K562 (cell line): Measurements from ENCODE around the gene IRF2BP1. TPM values are rescaled to one million over a fixed set of nuclear protein-coding genes. Genes with fewer than 3 reads are reported as not detected.
A peak's percentile ranks its signal among the peaks of the same experiment; 100 is the strongest.

Source experiments
- ATAC-seq: fragments of 200-7000 bp; cut with Tn5 transposase; 3 replicates; pipeline ENCODE4 v1.9.1; 2020; ENCODE audit warnings: moderate library complexity
- BruUV-seq: library from RNA; stranded (reverse); fragments of 400-500 nt; replicated peaks from 2 replicates; lab custom pipeline; 2021; lab: Mats Ljungman, UMichigan
- CTCF ChIA-PET: fragments of 300-600 bp; formaldehyde crosslinking; extraction: SDS; loops from one replicate; lab custom pipeline; 2021; ENCODE audit warnings: low intra/inter-chr PET ratio; lab: Yijun Ruan, JAX
- POLR2A ChIA-PET: fragments of 300-600, 350-650 bp; sonication (Branson Sonifier 250); formaldehyde crosslinking; extraction: SDS; loops from one replicate; lab custom pipeline; 2021; ENCODE audit warnings: antibody characterized with exemption, inconsistent platforms; lab: Yijun Ruan, JAX
- DNase-seq, 4 experiments: peaks; one replicate each; pipeline versions ENCODE4 v3.0.0 to v3.0.0-alpha.2; 2011 to 2018; ENCODE audit warnings: low spot score in 3 of 4, mixed read lengths in 3 of 4; ENCODE audit errors: extremely low read depth in 1 of 4
- FAIRE-seq: peaks from 2 replicates; lab custom pipeline; 2011; peaks lifted over from hg19 to GRCh38; lab: Jason Lieb, UNC
- H2AFZ ChIP-seq: 2 replicates; pipeline ENCODE4 v1.6.0; 2011; ENCODE audit warnings: low read depth, low read length, control low read depth, inconsistent platforms
- H3K27ac ChIP-seq: fragments of 200-600 bp; 3 replicates; pipeline ENCODE4 v1.8.0; 2011; ENCODE audit warnings: low read depth, mild to moderate bottlenecking, control low read depth, inconsistent platforms, low read length, moderate library complexity, mixed read lengths; ENCODE audit errors: extremely low read depth
- H3K27me3 ChIP-seq, 2 experiments: fragments of 300-600 bp in 1 of 2; 2 replicates in 1 of 2; 3 replicates in 1 of 2; pipeline versions ENCODE4 v1.6.0 to v1.8.0; 2011; ENCODE audit warnings: inconsistent platforms in 2 of 2, low read length in 2 of 2, mild to moderate bottlenecking in 1 of 2, mixed read lengths in 1 of 2, moderate library complexity in 1 of 2; ENCODE audit not compliant: control insufficient read depth in 2 of 2, insufficient read depth in 2 of 2
- H3K36me3 ChIP-seq: fragments of 300-600 bp; 3 replicates; pipeline ENCODE4 v1.8.0; 2011; ENCODE audit warnings: mild to moderate bottlenecking, low read length, inconsistent platforms; ENCODE audit not compliant: control insufficient read depth, insufficient read depth
- H3K4me1 ChIP-seq, 2 experiments: fragments of 200-600 bp in 1 of 2; replicated peaks in 1 of 2; 2 replicates in 1 of 2; 3 replicates in 1 of 2; pipeline versions ENCODE4 v1.5.1 to v1.8.0; 2011; ENCODE audit warnings: inconsistent platforms in 2 of 2, low read length in 2 of 2, mild to moderate bottlenecking in 1 of 2, mixed read lengths in 1 of 2, moderate library complexity in 1 of 2; ENCODE audit not compliant: control insufficient read depth in 2 of 2, insufficient read depth in 2 of 2
- H3K4me2 ChIP-seq: 2 replicates; pipeline ENCODE4 v1.6.1; 2011; ENCODE audit warnings: low read length, control low read depth, inconsistent platforms, mixed read lengths; ENCODE audit not compliant: insufficient read depth
- H3K4me3 ChIP-seq: fragments of 200-600 bp; sonication (generic), shearing (Covaris generic); 2 replicates; pipeline ENCODE4 v1.5.1; 2016; ENCODE audit warnings: control low read depth, inconsistent platforms
- H3K79me2 ChIP-seq: fragments of 200-600 bp; 3 replicates; pipeline ENCODE4 v1.8.0; 2011; ENCODE audit warnings: low read length, inconsistent platforms; ENCODE audit not compliant: control insufficient read depth, insufficient read depth
- H3K9ac ChIP-seq, 2 experiments: 2 replicates each; pipeline versions ENCODE4 v1.6.0 to v1.6.1; 2011; ENCODE audit warnings: low read depth in 2 of 2, low read length in 2 of 2, control low read depth in 1 of 2, inconsistent platforms in 1 of 2, mild to moderate bottlenecking in 1 of 2, mixed read lengths in 1 of 2; ENCODE audit not compliant: insufficient read depth in 1 of 2
- H3K9me1 ChIP-seq: one replicate; pipeline ENCODE4 v1.6.0; 2011; ENCODE audit warnings: inconsistent platforms, mild to moderate bottlenecking, low read length, moderate library complexity; ENCODE audit not compliant: control insufficient read depth, insufficient read depth
- H3K9me3 ChIP-seq: replicated peaks from 2 replicates; pipeline ENCODE4 v1.5.1; 2011; ENCODE audit warnings: low read depth, low read length, inconsistent platforms; ENCODE audit not compliant: control insufficient read depth, insufficient read depth
- H4K20me1 ChIP-seq: replicated peaks from 2 replicates; pipeline ENCODE4 v1.6.1; 2011; ENCODE audit warnings: low read length, inconsistent platforms, mixed read lengths; ENCODE audit not compliant: control insufficient read depth, insufficient read depth
- ATF3 ChIP-seq, 2 experiments: fragments of 450-650 bp in 1 of 2; sonication (generic) in 1 of 2; formaldehyde crosslinking in 1 of 2; IDR thresholded peaks in 1 of 2; conservative IDR thresholded peaks in 1 of 2; 2 replicates each; pipeline versions ENCODE4 v1.6.1 to v1.8.1; 2016 to 2023; ENCODE audit warnings: mild to moderate bottlenecking in 2 of 2, moderate library complexity in 2 of 2, inconsistent platforms in 1 of 2, missing genetic modification reagents in 1 of 2
- GABPB1 ChIP-seq: sonication (generic); formaldehyde crosslinking; IDR thresholded peaks from 2 replicates; pipeline ENCODE4 v1.8.0; 2022; ENCODE audit warnings: mild to moderate bottlenecking, missing genetic modification reagents
- HOXB6 ChIP-seq: fragments of 250-450 bp; sonication (Bioruptor Pico); IDR thresholded peaks from 2 replicates; pipeline ENCODE4 v1.5.1; 2022; ENCODE audit warnings: mild to moderate bottlenecking, borderline replicate concordance
- MEIS2 ChIP-seq: fragments of 450-650 bp; IDR thresholded peaks from 2 replicates; pipeline ENCODE4 v1.6.1; 2014; ENCODE audit warnings: mild to moderate bottlenecking; ENCODE audit not compliant: partially characterized antibody
- MNT ChIP-seq, 2 experiments: fragments of 450-650 bp; conservative IDR thresholded peaks; 2 replicates each; pipeline ENCODE4 v1.6.1; 2017; ENCODE audit warnings: mild to moderate bottlenecking in 2 of 2, moderate library complexity in 2 of 2
- RBFOX2 ChIP-seq: fragments of 200-400 bp; formaldehyde crosslinking; IDR thresholded peaks from 2 replicates; pipeline ENCODE4 v1.6.1; 2017; ENCODE audit warnings: low read depth, mild to moderate bottlenecking, low read length, moderate library complexity
- SETDB1 ChIP-seq: IDR thresholded peaks from one replicate; pipeline ENCODE4 v1.6.1; 2012; ENCODE audit warnings: low read length, control low read depth, inconsistent platforms
- SMARCB1 ChIP-seq: IDR thresholded peaks from 2 replicates; pipeline ENCODE4 v1.6.1; 2011; ENCODE audit warnings: improper control_type of control experiment, low read depth; ENCODE audit not compliant: insufficient read length
- USF2 ChIP-seq: sonication (generic); formaldehyde crosslinking; IDR thresholded peaks from 2 replicates; pipeline ENCODE4 v1.5.0; 2020; ENCODE audit warnings: missing genetic modification reagents
- ZNF347 ChIP-seq: fragments of 450-650 bp; formaldehyde crosslinking; IDR thresholded peaks from 2 replicates; pipeline ENCODE4 v1.4.0; 2020; ENCODE audit warnings: low read depth, mild to moderate bottlenecking, moderate library complexity
- ZNF41 ChIP-seq: fragments of 250-450 bp; sonication (Bioruptor Pico); conservative IDR thresholded peaks from 2 replicates; pipeline ENCODE4 v1.4.0; 2020; ENCODE audit warnings: mild to moderate bottlenecking
- ZNF76 ChIP-seq: fragments of 250-450 bp; sonication (Bioruptor Pico); IDR thresholded peaks from 2 replicates; pipeline ENCODE4 v1.4.0; 2020; ENCODE audit warnings: mild to moderate bottlenecking, moderate library complexity, borderline replicate concordance
- WGBS: fragments of 100-300 bp; shearing (Covaris generic); methylation state at CpG from one replicate; pipeline ENCODE4 v1.1.6; 2016; ENCODE audit warnings: low coverage, mixed read lengths; ENCODE audit not compliant: insufficient coverage; ENCODE audit errors: missing lambda C conversion rate; 5-methylcytosine and 5-hydroxymethylcytosine counted together
- in situ Hi-C: fragments of 300-500 bp; cut with MboI; formaldehyde crosslinking; loops from 4 replicates; pipeline ENCODE4 v1.15.0; 2018; ENCODE audit warnings: inconsistent platforms, mixed read lengths
- intact Hi-C: fragments of 100-400 bp; cut with micrococcal nuclease; formaldehyde crosslinking; loops from 2 replicates; pipeline ENCODE4 v1.14.2; 2022
- polyA plus RNA-seq, 8 experiments: library from polyadenylated mRNA; depleted of rRNA in 4 of 8; stranded (reverse) in 5 of 8; unstranded in 3 of 8; fragments of >200 nt; fragmentation: Nextera tagmentation in 2 of 8; fragmentation: Illumina TruSeq in 1 of 8; extraction: Ambion mirVana in 2 of 8; extraction: Trizol in 1 of 8; gene quantifications; 2 replicates each; pipeline versions ENCODE4 v1.2.1 to v1.2.3, GENCODE V29; 2011 to 2014; ENCODE audit warnings: inconsistent platforms in 1 of 8, missing spikeins in 1 of 8
- total RNA-seq, 7 experiments: library from RNA; depleted of rRNA in 6 of 7; stranded (reverse); fragments of >200 nt in 6 of 7; fragmentation: Illumina TruSeq in 2 of 7; extraction: Trizol in 2 of 7; gene quantifications; 2 replicates each; pipeline versions ENCODE4 v1.2.1 to v1.2.3, GENCODE V29; 2011 to 2021; ENCODE audit warnings: low replicate concordance in 1 of 7
- TF ChIP-seq, protein P1 (sequence below), 3 experiments: fragments of 200-800 bp in 1 of 3; fragments of 250-450 bp in 1 of 3; fragments of 450-650 bp in 1 of 3; sonication (Bioruptor Pico) in 1 of 3; sonication (Bioruptor generic) in 1 of 3; formaldehyde crosslinking in 1 of 3; IDR thresholded peaks; 2 replicates each; pipeline versions ENCODE4 v1.6.1 to v1.8.0; 2016 to 2022; ENCODE audit warnings: mild to moderate bottlenecking in 2 of 3, missing genetic modification characterization in 2 of 3, missing compliant biosample characterization in 1 of 3, moderate library complexity in 1 of 3

IRF2BP1 gene
- total and polyA plus RNA-seq, 9 of the 15 experiments (the other 6 are each of a cell fraction or from before 2014, with no cell fraction given) = 0.61 to 35.9 (median 3.5) TPM

- H3K4me1 ChIP-seq = peaks cover 64 to 79% of the 10 kb centered on the region in 2 experiments
- no peak for ATAC-seq
- TF ChIP-seq SMARCB1 = no peak
- TF ChIP-seq USF2 (CRISPR knock-in tag) = no peak
- TF ChIP-seq, protein P1, sequence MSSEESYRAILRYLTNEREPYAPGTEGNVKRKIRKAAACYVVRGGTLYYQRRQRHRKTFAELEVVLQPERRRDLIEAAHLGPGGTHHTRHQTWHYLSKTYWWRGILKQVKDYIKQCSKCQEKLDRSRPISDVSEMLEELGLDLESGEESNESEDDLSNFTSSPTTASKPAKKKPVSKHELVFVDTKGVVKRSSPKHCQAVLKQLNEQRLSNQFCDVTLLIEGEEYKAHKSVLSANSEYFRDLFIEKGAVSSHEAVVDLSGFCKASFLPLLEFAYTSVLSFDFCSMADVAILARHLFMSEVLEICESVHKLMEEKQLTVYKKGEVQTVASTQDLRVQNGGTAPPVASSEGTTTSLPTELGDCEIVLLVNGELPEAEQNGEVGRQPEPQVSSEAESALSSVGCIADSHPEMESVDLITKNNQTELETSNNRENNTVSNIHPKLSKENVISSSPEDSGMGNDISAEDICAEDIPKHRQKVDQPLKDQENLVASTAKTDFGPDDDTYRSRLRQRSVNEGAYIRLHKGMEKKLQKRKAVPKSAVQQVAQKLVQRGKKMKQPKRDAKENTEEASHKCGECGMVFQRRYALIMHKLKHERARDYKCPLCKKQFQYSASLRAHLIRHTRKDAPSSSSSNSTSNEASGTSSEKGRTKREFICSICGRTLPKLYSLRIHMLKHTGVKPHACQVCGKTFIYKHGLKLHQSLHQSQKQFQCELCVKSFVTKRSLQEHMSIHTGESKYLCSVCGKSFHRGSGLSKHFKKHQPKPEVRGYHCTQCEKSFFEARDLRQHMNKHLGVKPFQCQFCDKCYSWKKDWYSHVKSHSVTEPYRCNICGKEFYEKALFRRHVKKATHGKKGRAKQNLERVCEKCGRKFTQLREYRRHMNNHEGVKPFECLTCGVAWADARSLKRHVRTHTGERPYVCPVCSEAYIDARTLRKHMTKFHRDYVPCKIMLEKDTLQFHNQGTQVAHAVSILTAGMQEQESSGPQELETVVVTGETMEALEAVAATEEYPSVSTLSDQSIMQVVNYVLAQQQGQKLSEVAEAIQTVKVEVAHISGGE (CRISPR knock-in tag; IDR thresholded peaks at IDR 0.05) = no peak
- no peak for TF ChIP-seq SETDB1
- TF ChIP-seq ATF3 (IDR thresholded peaks at IDR 0.05) = peak; percentile 35
- TF ChIP-seq ATF3 (CRISPR knock-in tag; conservative IDR thresholded peaks at IDR 0.05) = no peak
- no peak for TF ChIP-seq HOXB6
- no peak for TF ChIP-seq RBFOX2
- TF ChIP-seq GABPB1 (CRISPR knock-in tag) = no peak
- TF ChIP-seq MEIS2 = peak; percentile 78
- no peak for TF ChIP-seq ZNF76
- TF ChIP-seq MNT (conservative IDR thresholded peaks at IDR 0.05) = peak in 1 of 2 experiments; percentile 35; a peak in 2 of 4 replicates
- no peak for TF ChIP-seq ZNF347 (CRISPR knock-in tag)
- TF ChIP-seq ZNF41 (CRISPR knock-in tag) = no peak
Observed at GRCh38 chr19:45878043-45878794, 7.7 kb downstream of the IRF2BP1 start.

More at GRCh38 chr19:45878043-45878794, 7.7 kb downstream of the IRF2BP1 start:
- Histone ChIP-seq H3K9me3 (no peaks in the 10 kb centered on the region), H3K9ac (peak overlapping the region in 1 of 2 experiments; percentile 59; a peak in 2 of 4 replicates), H3K27me3 (no peaks in the 10 kb centered on the region), H3K4me3 (no peak overlapping the region), H3K79me2 (peaks cover 5% of the 10 kb centered on the region; the same call in 1 of the 3 replicates), H2AFZ (peak overlapping the region; percentile 35; the same call in 1 of the 2 replicates), H3K9me1 (no peaks in the 10 kb centered on the region), H3K27ac (peak overlapping the region; percentile 50; the same call in 2 of the 3 replicates), H3K36me3 (peaks cover 1% of the 10 kb centered on the region; the same call in 2 of the 3 replicates), H3K4me2 (peak overlapping the region; percentile 23; the same call in 1 of the 2 replicates), H4K20me1 (no peaks in the 10 kb centered on the region)
- DNase-seq (no peak), FAIRE-seq (peak; percentile 63)
- 41% methylated on average over 9 of the region's 11 CpGs for WGBS
- in situ Hi-C loops (no loop called here), intact Hi-C loops (no loop called here)
- ChIA-PET CTCF (no interaction called here), POLR2A (interaction anchor here (2.1 kb wide), 1 partner anchor 14 kb away, joined by 6 read pairs; the partner anchor contains the start of genes FOXA3 and SYMPK)
- BruUV-seq = no TSS peak
